Measurements from ENCODE around the gene SDHAF1.
A peak's percentile ranks its signal among the peaks of the same experiment; 100 is the strongest.
"Not testable (repeated sequence)": the region's sequence is repeated elsewhere in the genome, so short reads cannot be mapped to it uniquely, and the experiment has no call there.

SDHAF1 gene

DNA sequence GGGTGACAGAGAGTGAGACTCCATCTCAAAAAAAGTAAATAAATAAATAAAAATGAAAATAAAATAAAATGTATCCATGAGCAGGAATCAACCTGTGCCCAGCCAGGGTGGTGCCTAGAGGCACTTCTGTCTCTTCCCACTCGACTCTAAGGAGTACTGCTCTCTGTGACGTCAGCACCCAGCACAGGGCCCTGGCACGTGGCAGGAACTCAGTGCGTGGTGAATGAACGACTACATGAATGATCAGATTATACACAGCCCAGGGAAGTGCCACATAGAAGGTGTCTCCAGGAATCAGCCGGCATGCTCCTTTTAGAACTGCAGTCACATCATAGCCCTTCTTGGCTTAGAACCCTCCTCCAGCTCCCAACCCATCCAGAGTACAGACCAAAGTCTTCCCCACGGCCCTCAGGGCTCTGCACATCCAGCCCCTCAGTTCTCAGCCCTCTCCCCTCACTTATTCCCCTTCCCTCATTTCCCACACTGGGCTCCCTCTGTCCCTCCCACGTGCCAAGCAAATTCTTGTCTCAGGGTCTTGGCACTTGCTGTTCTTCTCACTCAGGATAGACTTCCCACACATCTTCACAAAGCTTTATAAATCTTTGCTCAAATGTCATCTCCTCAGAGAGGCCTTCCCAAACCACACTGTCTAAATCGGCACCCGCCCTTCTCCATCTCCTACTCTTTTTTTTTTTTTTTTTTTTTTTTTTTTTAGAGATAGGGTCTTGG is 33.5 kb downstream of the SDHAF1 start:
- Histone ChIP-seq H3K4me1 (ENCODE audit: control extremely low read depth in 1 of 4, control insufficient read depth in 4 of 4, insufficient read depth in 4 of 4, low read length in 3 of 4) (peaks cover 0 to 13% (median 5%) of the 10 kb centered on the region in 4 experiments), H3K9me3 (ENCODE audit: control extremely low read depth in 1 of 5, control insufficient read depth in 4 of 5, insufficient read depth in 2 of 5, low read depth in 1 of 5, low read length in 4 of 5) (no peaks in the 10 kb centered on the region), H3K27me3 (replicated peaks in 2 of 5; ENCODE audit: control insufficient read depth in 4 of 5, insufficient read depth in 5 of 5, low read length in 4 of 5) (no peaks in the 10 kb centered on the region), H3K27ac (ENCODE audit: insufficient read depth in 1 of 2, low read depth in 1 of 2, low read length in 2 of 2, poor library complexity in 1 of 2, severe bottlenecking in 2 of 2) (no peak overlapping the region), H3K36me3 (ENCODE audit: control insufficient read depth in 4 of 4, insufficient read depth in 4 of 4, low read length in 3 of 4) (peaks cover 2 to 32% (median 16%) of the 10 kb centered on the region in 4 experiments), H3K4me3 (ENCODE audit: control insufficient read depth in 1 of 7, extremely low read depth in 1 of 7, insufficient read depth in 4 of 7, low read depth in 2 of 7, low read length in 6 of 7) (no peak overlapping the region)
- ChIA-PET CTCF (no interaction called here), POLR2A (interaction anchor here (0.5 kb wide), 1 partner anchor 142 kb away, joined by 3 read pairs; no protein-coding TSS in a partner anchor)
- WGBS (ENCODE audit: insufficient coverage), result 91% methylated on average over 8 of the region's 10 CpGs
- DNase-seq, result no peak

DNA sequence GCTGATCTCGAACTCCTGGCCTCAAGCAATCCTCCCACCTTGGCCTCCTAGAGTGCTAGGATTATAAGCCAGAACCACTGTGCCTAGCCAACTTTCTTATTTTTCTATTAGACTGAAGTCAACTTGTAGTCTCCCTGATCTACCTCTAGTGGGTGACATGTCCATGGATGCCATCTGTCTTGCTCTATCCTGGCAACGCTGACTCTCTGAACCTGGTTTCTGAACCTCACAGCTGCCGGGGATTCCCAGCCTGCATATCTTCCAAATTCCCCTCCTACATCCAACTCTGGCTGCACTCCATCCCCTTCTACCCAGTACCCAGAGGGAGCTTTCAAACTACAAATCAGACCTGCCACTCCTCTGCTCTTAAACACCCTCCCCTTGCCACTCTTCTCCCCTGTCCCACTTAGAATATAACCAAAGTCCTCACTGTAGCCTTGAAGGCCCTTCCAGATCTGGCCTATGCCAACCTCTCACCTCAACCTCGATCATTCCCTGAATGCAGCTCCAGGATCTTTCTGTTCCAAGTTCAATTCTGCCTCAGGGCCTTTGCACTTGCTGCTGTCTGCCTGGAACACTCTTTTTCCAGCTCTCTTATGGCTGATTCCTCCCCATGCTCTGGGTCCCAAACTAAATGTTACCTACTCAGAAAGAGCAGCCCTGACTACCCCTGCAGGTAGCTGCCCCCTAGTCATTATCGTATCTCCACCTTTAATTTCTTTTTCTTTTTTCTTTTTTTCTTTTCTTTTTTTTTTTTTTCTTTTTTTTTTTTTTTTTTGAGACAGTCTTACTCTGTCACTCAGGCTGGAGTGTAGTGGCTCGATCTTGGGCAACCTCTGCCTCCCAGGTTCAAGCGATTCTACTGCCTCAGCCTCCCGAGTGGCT is 35.5 kb downstream of the SDHAF1 start:
- H3K36me3 ChIP-seq (ENCODE audit: control insufficient read depth in 4 of 4, insufficient read depth in 4 of 4, low read length in 3 of 4), result peaks cover 2 to 35% (median 9%) of the 10 kb centered on the region in 4 experiments
- POLR2A ChIA-PET, result interaction anchor here (0.5 kb wide), 1 partner anchor 32 kb away, joined by 3 read pairs; no protein-coding TSS in a partner anchor
- DNase-seq, result peak in 2 of 3 donors; percentile 34 to 43

DNA sequence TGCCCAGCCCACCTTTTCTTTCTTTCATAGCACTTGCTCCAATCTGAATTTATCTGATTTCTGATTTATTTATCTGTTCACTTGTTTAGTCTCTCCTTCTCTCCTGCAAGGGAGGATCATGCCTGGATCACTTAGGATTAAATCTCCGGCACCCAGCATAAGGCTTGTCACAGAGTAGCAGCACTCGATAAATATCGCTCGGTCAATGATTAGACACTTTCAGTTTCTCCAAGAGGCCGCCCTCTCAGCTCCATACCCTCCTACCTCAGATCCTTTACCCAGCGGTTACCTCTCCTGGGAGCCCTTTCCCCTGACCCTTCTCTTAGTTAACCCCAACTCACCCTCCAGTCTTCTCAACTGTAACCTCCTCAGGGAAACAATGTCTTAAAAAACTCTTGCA is 36.3 kb downstream of the SDHAF1 start:
- H3K27me3 ChIP-seq (replicated peaks in 2 of 5; ENCODE audit: control insufficient read depth in 4 of 5, insufficient read depth in 5 of 5, low read length in 4 of 5), result no peaks in the 10 kb centered on the region
- no peak overlapping the region for H3K4me3 ChIP-seq (ENCODE audit: control insufficient read depth in 1 of 7, extremely low read depth in 1 of 7, insufficient read depth in 4 of 7, low read depth in 2 of 7, low read length in 6 of 7)
- H3K9me3 ChIP-seq (ENCODE audit: control extremely low read depth in 1 of 5, control insufficient read depth in 4 of 5, insufficient read depth in 2 of 5, low read depth in 1 of 5, low read length in 4 of 5), result no peaks in the 10 kb centered on the region
- DNase-seq, result no peak
- ChIA-PET CTCF (interaction anchor here (0.7 to 1.4 kb wide), 2 partner anchors 50 to 139 kb away, joined by 3 read pairs; no protein-coding TSS in a partner anchor), POLR2A (no interaction called here)
- peaks cover 0 to 28% (median 20%) of the 10 kb centered on the region in 4 experiments for H3K4me1 ChIP-seq (ENCODE audit: control extremely low read depth in 1 of 4, control insufficient read depth in 4 of 4, insufficient read depth in 4 of 4, low read length in 3 of 4)
- WGBS (ENCODE audit: insufficient coverage), result 92% methylated on average over 6 of the region's 6 CpGs
- no peak overlapping the region for H3K27ac ChIP-seq (ENCODE audit: insufficient read depth in 1 of 2, low read depth in 1 of 2, low read length in 2 of 2, poor library complexity in 1 of 2, severe bottlenecking in 2 of 2)
- peaks cover 0 to 29% (median 6%) of the 10 kb centered on the region in 4 experiments for H3K36me3 ChIP-seq (ENCODE audit: control insufficient read depth in 4 of 4, insufficient read depth in 4 of 4, low read length in 3 of 4)

More for the DNA sequence above, 35.5 kb downstream of the SDHAF1 start:
- H3K4me1 ChIP-seq (ENCODE audit: control extremely low read depth in 1 of 4, control insufficient read depth in 4 of 4, insufficient read depth in 4 of 4, low read length in 3 of 4), result peaks cover 0 to 20% (median 13%) of the 10 kb centered on the region in 4 experiments
- H3K9me3 ChIP-seq (ENCODE audit: control extremely low read depth in 1 of 5, control insufficient read depth in 4 of 5, insufficient read depth in 2 of 5, low read depth in 1 of 5, low read length in 4 of 5), result no peaks in the 10 kb centered on the region
- 100% methylated on average over 4 of the region's 8 CpGs for WGBS (ENCODE audit: insufficient coverage)
- H3K27ac ChIP-seq (ENCODE audit: insufficient read depth in 1 of 2, low read depth in 1 of 2, low read length in 2 of 2, poor library complexity in 1 of 2, severe bottlenecking in 2 of 2), result no peak overlapping the region
- CTCF ChIA-PET, result no interaction called here
- H3K27me3 ChIP-seq (replicated peaks in 2 of 5; ENCODE audit: control insufficient read depth in 4 of 5, insufficient read depth in 5 of 5, low read length in 4 of 5), result no peaks in the 10 kb centered on the region
- H3K4me3 ChIP-seq (ENCODE audit: control insufficient read depth in 1 of 7, extremely low read depth in 1 of 7, insufficient read depth in 4 of 7, low read depth in 2 of 7, low read length in 6 of 7), result no peak overlapping the region

DNA sequence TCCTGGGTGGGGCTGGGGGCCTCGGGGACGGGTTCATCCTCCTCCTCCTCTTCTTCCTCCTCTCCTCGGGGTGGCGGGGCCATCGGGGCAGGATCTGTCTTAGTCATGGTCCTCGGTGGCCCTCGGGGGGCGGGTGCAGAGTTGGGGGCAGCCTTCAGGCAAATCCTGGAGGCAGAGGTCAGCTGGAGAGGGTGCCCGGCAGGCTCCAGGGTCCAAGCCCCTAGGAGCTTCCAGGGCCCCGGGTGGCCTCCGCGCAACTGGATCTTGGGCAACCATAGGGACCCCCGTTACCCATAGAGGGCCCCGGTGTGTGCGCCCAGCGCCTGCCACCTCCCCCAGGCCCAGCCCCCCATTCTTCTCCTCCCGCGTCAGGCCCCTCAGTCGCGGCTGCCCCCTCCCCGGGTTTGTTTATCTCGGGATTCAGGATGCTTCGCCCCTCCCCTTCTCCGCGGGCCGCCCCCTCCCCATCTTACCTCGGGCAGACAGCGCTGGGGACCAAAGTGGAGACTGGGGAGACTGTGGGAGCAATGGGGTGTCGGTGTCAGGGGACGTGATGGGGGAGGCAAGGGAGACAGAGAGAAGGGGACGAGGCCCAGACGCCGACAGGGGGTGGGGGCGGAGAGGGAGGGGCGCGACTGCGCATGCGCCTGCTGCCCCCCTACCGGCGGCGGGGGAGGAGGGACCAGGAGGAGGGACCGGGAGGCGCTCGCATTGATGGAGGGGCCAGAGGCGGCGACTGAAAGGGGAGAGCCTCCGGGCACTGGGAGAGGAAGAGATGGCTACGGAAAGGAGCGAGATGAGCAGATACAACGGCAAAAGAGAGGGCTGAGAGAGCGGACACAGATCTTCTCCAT is 37.5 kb downstream of the SDHAF1 start, which contains the start of gene CLIP3:
CLIP3 (minus strand) TSS at position 623 of the 854 bp plus-strand sequence; CDS start at position 107, 516 bp downstream.
- ChIA-PET POLR2A (no interaction called here), CTCF (interaction anchor here (1.4 kb wide), 1 partner anchor 138 kb away, joined by 3 read pairs; no protein-coding TSS in a partner anchor)
- Histone ChIP-seq H3K27me3 (replicated peaks in 2 of 5; ENCODE audit: control insufficient read depth in 4 of 5, insufficient read depth in 5 of 5, low read length in 4 of 5) (no peaks in the 10 kb centered on the region), H3K36me3 (ENCODE audit: control insufficient read depth in 4 of 4, insufficient read depth in 4 of 4, low read length in 3 of 4) (peaks cover 0 to 17% (median 0%) of the 10 kb centered on the region in 4 experiments), H3K4me1 (ENCODE audit: control extremely low read depth in 1 of 4, control insufficient read depth in 4 of 4, insufficient read depth in 4 of 4, low read length in 3 of 4) (peaks cover 0 to 40% (median 31%) of the 10 kb centered on the region in 4 experiments), H3K27ac (ENCODE audit: insufficient read depth in 1 of 2, low read depth in 1 of 2, low read length in 2 of 2, poor library complexity in 1 of 2, severe bottlenecking in 2 of 2) (no peak within 1 kb of the TSS), H3K9me3 (ENCODE audit: control extremely low read depth in 1 of 5, control insufficient read depth in 4 of 5, insufficient read depth in 2 of 5, low read depth in 1 of 5, low read length in 4 of 5) (no peaks in the 10 kb centered on the region), H3K4me3 (ENCODE audit: control insufficient read depth in 1 of 7, extremely low read depth in 1 of 7, insufficient read depth in 4 of 7, low read depth in 2 of 7, low read length in 6 of 7) (peak within 1 kb of the TSS in 6 of 7 experiments; percentile 33 to 76 (median 56))
- under 1% methylated on average over 27 of the region's 51 CpGs for WGBS (ENCODE audit: insufficient coverage)
- DNase-seq, result peak; percentile 56 to 64 (median 60)

DNA sequence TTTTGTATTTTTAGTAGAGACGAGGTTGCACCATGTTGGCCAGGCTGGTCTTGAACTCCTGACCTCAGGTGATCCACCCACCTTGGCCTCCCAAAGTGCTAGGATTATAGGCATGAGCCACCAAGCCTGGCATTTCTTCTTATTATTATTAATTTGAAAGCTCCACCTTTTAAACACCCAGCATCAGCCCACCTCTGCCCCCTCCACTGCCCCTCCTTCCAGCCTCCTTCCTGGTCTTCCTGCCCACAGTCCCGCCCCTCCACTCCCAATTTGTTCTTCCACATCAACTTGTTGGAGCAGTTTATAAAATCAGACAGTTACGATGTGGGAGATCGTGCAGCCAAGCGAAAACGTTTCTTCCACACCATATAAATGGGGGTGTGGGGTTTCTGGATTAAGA is 45.5 kb downstream of the SDHAF1 start:
- Histone ChIP-seq H3K27ac (ENCODE audit: insufficient read depth in 1 of 2, low read depth in 1 of 2, low read length in 2 of 2, poor library complexity in 1 of 2, severe bottlenecking in 2 of 2) (no peak overlapping the region), H3K27me3 (replicated peaks in 2 of 5; ENCODE audit: control insufficient read depth in 4 of 5, insufficient read depth in 5 of 5, low read length in 4 of 5) (no peaks in the 10 kb centered on the region), H3K36me3 (ENCODE audit: control insufficient read depth in 4 of 4, insufficient read depth in 4 of 4, low read length in 3 of 4) (peaks cover 0 to 10% (median 3%) of the 10 kb centered on the region in 4 experiments), H3K4me1 (ENCODE audit: control extremely low read depth in 1 of 4, control insufficient read depth in 4 of 4, insufficient read depth in 4 of 4, low read length in 3 of 4) (peaks cover 0 to 21% (median 20%) of the 10 kb centered on the region in 4 experiments), H3K9me3 (ENCODE audit: control extremely low read depth in 1 of 5, control insufficient read depth in 4 of 5, insufficient read depth in 2 of 5, low read depth in 1 of 5, low read length in 4 of 5) (no peaks in the 10 kb centered on the region), H3K4me3 (ENCODE audit: control insufficient read depth in 1 of 7, extremely low read depth in 1 of 7, insufficient read depth in 4 of 7, low read depth in 2 of 7, low read length in 6 of 7) (no peak overlapping the region)
- ChIA-PET POLR2A (no interaction called here), CTCF (no interaction called here)
- 100% methylated on average over 1 of the region's 6 CpGs for WGBS (ENCODE audit: insufficient coverage)
- no peak for DNase-seq

DNA sequence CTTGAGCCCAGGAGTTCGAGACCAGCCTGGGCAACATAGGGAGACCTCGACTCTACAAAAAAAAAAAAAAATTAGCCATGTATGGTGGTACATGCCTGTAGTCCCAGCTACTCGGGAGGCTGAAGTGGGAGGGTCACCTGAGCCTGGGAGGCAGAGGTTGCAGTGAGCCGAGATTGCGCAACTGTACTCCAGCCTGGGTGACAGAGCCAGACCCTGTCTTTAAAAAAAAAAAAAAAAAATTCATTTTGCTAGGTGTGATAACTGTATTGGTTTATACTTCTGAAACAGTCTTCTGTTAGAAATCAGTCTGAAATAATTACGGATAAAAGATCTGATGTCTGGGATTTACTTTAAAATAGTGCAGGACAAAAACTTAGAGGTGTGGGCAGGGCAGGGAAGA is 46.1 kb downstream of the SDHAF1 start:
- H3K4me3 ChIP-seq (ENCODE audit: control insufficient read depth in 1 of 7, extremely low read depth in 1 of 7, insufficient read depth in 4 of 7, low read depth in 2 of 7, low read length in 6 of 7); H3K36me3 ChIP-seq (ENCODE audit: control insufficient read depth in 4 of 4, insufficient read depth in 4 of 4, low read length in 3 of 4); POLR2A ChIA-PET; H3K9me3 ChIP-seq (ENCODE audit: control extremely low read depth in 1 of 5, control insufficient read depth in 4 of 5, insufficient read depth in 2 of 5, low read depth in 1 of 5, low read length in 4 of 5); DNase-seq; H3K27me3 ChIP-seq (replicated peaks in 2 of 5; ENCODE audit: control insufficient read depth in 4 of 5, insufficient read depth in 5 of 5, low read length in 4 of 5); CTCF ChIA-PET; H3K27ac ChIP-seq (ENCODE audit: insufficient read depth in 1 of 2, low read depth in 1 of 2, low read length in 2 of 2, poor library complexity in 1 of 2, severe bottlenecking in 2 of 2): not testable (repeated sequence)
- WGBS (ENCODE audit: insufficient coverage), result 100% methylated on average over 3 of the region's 6 CpGs
- peaks cover 0 to 15% (median 14%) of the 10 kb centered on the region in 4 experiments for H3K4me1 ChIP-seq (ENCODE audit: control extremely low read depth in 1 of 4, control insufficient read depth in 4 of 4, insufficient read depth in 4 of 4, low read length in 3 of 4)
